Stimulated activated CD8-positive, alpha-beta memory T cell treated with anti-CD3 and anti-CD28 coated beads, Interleukin-15, amount 100 ng/mL, for 24 hours (primary cell): ENCODE results near the gene CLIC5.

Experiments
- DNase-seq: peaks from one replicate; pipeline ENCODE4 v3.0.0-alpha.2; 2020; ENCODE audit warnings: low read depth

CLIC5 gene

DNA sequence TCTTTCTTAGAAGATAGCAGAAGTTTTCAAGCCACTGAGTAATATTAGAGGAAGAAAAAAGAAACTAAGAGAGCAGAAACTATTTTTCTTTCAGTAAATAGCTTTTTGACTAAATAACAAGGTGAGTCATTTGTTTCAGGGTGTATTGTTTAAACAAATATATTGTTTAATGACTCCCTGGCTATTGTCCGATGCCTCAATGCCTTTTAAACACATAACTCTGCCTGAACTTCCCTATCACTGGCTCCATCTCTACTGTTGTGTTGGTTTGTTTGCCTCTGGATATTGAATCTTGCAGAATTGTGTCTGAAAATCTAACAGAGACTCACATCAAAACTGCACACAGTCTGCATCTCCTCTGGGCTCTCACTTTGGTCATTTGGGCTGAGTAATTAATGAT lies 19.6 kb upstream of the CLIC5 start:
- DNase-seq = no peak

GRCh38 chr6:46032110-46032998 lies 16.7 kb upstream of the CLIC5 start:
- no peak for DNase-seq

DNA sequence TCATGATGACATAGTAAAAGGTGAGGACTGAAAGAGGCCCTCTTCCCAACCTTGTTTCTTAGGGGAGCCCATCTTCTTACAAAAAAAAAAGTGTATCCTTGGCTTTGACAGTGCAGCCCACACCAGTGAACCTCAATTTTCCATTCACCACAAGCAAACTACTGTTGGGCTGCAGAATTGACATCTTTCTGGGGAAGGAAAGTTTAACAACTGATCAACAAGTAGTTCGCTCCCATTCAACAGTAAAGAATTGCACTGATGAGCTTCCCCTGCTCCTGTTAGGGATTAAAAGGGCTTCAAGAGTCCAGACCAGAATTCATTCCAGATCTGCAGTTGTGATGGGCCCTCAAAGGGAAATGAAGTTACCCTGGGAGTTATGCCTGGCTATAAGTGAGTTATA lies 13.9 kb upstream of the CLIC5 start:
- DNase-seq = no peak

GRCh38 chr6:46026307-46026706 lies 10.6 kb upstream of the CLIC5 start:
- DNase-seq = no peak

GRCh38 chr6:46025573-46025972 lies 9.9 kb upstream of the CLIC5 start:
- no peak for DNase-seq

DNA sequence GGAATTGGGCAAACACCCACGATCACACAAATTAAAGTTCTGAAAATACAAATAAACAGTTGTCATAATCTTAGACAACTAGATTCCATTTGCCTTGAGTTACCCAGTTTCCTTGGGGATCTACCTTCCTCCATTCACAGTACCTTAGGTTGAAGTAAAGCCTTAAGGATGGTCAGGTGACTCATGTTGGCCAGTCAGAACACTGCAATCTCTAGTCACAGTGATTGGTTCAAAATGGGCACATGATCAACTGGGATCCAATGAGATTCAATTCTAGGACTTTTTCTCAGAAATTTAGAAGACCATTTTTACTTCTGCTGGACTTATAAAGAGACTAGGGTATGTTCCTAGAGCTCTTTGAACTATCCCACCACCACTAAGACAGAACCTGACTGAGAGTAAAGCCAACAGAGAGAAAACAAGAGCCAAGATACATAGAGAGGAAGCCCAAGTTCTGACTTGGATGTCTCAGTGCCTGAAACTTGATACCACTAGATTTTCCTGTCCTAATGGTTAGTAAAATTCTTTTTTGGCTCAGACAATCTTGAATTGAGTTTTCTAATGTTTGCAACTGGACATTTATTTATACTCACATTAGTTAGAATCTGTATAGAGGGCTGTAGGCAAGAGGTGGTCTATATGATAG lies 8.6 kb upstream of the CLIC5 start:
- DNase-seq = no peak

GRCh38 chr6:46023216-46023915 lies 7.7 kb upstream of the CLIC5 start:
- DNase-seq = no peak

GRCh38 chr6:46022106-46022948 lies 6.7 kb upstream of the CLIC5 start:
- no peak for DNase-seq

DNA sequence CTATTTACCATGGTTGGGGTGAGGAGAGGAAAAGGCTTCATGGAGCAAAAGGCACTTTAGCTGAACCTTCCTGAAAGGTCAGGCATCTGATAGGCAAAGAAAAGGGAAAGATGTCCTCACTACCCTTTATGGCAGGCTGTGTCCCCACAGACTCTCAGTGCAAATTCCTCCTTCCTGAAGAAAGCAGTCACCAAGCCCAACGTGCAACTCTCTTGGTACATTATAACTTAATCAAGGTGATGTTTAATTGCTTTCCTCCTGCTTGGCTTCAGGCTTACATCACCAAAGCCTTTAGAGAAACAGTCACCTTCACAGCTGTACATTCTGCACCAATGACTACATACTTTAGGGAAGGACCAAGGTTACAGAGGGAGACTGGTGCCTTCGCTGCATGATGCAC lies 2.1 kb upstream of the CLIC5 start:
- DNase-seq = no peak

DNA sequence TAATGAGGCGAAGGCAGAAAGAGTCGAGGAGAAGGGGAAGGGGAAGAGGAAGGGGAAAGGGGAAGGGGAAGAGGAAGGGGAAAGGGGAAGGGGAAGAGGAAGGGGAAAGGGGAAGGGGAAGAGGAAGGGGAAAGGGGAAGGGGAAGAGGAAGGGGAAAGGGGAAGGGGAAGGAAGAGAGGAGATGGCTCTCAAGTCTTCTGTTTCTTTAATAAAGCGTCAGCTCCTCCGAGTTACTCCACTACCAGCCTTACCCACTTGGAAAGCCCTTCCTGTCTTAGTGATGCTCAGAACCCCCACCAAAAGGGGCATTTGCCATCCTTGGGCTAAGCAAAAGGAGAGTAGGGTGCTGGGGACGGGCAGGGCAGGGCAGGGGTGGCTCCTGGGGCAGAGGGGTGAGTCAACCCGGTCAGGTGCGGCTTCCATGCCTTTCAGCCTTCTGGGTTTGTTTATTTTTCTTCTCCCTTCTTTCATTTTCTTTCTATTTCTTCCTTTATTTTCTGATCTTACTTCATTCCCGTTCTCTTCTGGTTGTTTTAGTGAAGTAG lies 476 bp upstream of the CLIC5 start:
- no peak for DNase-seq

- DNase-seq = no peak
Observed at GRCh38 chr6:46014511-46015118, 1.0 kb downstream of the CLIC5 start.

- DNase-seq = no peak
Observed at GRCh38 chr6:46014046-46014445, 1.6 kb downstream of the CLIC5 start.

- no peak for DNase-seq
Observed at GRCh38 chr6:46013639-46014038, 2.0 kb downstream of the CLIC5 start.

- no peak for DNase-seq
Observed at GRCh38 chr6:46012834-46013233, 2.8 kb downstream of the CLIC5 start.

DNA sequence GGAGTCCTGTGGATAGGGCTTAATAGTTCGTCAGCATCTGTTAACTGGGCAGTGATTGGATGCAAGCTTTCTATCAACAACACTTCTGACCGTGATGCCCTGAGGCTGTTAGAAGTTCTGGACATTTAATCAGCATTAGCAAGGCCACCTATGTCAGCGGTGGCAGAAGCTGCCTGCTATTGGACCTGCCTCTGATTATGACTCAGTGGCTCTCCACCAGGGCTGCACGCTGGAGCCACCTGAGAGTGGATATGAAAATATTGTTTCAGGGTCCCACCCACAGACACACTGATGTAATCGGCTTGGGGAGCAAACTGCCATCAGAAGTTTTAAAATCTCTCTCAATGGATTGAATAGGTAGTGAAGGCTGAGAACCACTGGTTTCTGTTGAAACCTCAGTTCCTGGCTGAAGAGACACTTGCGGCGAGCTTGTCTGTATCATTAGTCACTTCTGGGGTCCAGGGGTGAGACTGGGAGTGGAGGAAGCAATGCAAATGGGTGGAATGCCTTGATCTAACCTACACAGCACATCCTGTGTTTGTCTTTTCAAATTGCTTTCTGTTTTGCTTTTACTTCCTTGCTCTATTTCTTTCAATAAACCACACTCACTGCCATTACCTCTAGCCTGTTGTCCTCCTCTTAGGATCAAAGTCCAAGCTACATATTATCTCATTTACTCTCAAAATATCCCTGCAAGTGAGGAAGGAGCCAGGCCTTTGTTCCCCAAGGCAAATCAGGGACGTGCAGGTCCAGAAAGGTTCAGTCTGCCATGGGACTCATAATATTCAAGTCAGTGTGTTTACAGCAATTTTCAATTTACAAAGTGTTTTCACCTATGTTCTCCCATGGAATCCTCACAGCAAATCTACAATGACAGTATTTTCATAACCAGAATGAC lies 4.2 kb downstream of the CLIC5 start:
- no peak for DNase-seq

DNA sequence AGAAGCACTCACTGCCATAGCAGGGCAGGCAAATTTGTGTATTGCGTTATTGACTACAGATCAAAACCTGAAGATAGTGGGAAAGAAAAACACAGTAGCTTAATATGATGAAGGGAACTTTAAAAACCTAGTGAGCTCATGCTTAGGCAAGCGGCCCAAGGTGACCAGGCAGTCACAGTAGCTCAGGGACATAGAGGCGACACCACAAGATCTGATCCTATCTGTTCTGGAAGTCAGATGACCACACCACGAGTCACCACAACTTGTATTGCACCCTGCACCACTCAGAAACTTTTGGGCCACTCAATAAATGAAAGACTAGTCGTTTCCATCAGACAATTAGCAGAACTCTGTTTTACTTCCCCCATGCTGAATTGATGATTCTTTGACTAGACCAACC lies 4.9 kb downstream of the CLIC5 start:
- no peak for DNase-seq

DNA sequence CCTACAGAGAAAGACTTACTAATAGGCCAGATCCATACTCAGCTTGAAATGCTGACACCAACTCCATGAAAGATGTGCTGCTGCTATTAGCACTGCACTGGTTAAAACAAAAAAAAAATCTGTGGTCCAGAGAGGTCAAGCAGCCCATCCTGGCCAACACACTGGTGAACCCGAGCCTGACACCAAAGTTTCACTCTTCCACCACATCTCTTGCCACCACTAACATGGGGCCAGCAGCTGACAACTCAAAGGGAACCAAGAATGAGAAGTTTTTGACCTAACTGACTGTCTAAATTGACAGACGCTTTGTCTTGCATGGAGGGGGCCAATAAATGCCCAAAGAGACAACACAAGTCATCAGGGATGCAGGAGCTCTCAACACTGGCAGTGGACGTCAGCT lies 5.4 kb downstream of the CLIC5 start:
- DNase-seq = no peak

- no peak for DNase-seq
Observed at GRCh38 chr6:46002264-46002663, 13.4 kb downstream of the CLIC5 start.

DNA sequence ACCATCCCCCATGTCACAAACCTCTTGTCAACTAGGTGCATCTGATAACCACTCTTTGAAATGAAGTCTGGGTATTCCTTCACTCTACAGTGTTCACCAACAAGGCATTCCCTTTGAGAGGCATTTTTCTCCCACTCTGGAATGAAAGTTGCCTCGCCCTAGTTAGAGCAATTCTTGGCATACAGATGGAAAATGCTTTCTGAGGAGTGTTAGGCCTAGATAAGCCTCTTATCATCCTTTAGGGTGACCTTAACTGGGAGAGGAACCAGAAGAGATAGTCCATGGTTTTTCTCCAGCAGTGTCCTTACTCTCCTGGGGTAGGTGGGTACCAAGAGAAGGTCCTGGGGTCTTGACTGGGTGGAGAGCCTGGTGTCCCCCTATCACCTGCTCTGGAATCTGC lies 14.8 kb downstream of the CLIC5 start:
- DNase-seq = no peak

DNA sequence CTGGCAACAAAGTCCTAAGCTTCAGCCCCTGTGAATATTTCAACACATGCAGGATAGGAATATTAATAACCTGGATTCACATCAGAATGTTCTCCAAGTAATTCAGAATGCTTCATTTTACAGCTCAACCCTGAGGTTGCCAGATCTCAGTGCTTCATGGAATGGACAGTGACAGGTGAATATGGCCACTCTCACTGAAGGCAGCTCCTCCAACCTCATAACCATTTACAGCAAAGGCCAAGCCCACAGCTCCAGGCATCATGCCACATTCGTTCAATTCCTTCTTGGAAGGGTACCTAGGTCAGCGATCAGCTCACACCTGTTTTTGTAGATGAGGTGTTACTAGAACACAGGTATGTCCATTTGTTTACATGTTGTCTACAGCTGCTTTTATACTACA lies 17.1 kb downstream of the CLIC5 start:
- no peak for DNase-seq
